WTC11 (cell line): Measurements from ENCODE around the gene TRPV5. TPM values are rescaled to one million over a fixed set of nuclear protein-coding genes. Genes with fewer than 3 reads are reported as not detected.

Experiments used
- ATAC-seq: fragments of 200-7000 bp; cut with Tn5 transposase; 2 replicates; pipeline ENCODE4 v1.10.0; 2021; ENCODE audit warnings: mild to moderate bottlenecking, moderate library complexity
- CTCF ChIA-PET: fragments of 300-600 bp; sonication (Branson Sonifier 250); formaldehyde crosslinking; loops from one replicate; lab custom pipeline; 2021; ENCODE audit warnings: antibody characterized with exemption; lab: Charles Lee
- POLR2A ChIA-PET: fragments of 350-600 bp; sonication (Branson Sonifier 250); formaldehyde crosslinking; loops from one replicate; lab custom pipeline; 2021; ENCODE audit warnings: antibody characterized with exemption; lab: Charles Lee
- DNase-seq: peaks from one replicate; pipeline ENCODE4 v3.0.0; 2021; ENCODE audit warnings: low spot score
- H3K27ac Mint-ChIP-seq: 2 replicates; pipeline ENCODE4 v1.8.0; 2021; ENCODE audit warnings: mixed read lengths
- H3K27me3 Mint-ChIP-seq: 2 replicates; pipeline ENCODE4 v1.8.0; 2021; ENCODE audit warnings: low read depth, mild to moderate bottlenecking, moderate library complexity, mixed read lengths
- H3K36me3 Mint-ChIP-seq: 2 replicates; pipeline ENCODE4 v1.8.0; 2021; ENCODE audit warnings: mixed read lengths
- H3K4me1 Mint-ChIP-seq: 2 replicates; pipeline ENCODE4 v1.8.0; 2022; ENCODE audit warnings: mixed read lengths
- H3K4me3 Mint-ChIP-seq: 2 replicates; pipeline ENCODE4 v1.8.0; 2021; ENCODE audit warnings: mild to moderate bottlenecking, moderate library complexity, mixed read lengths
- H3K9me3 Mint-ChIP-seq: 2 replicates; pipeline ENCODE4 v1.8.0; 2021; ENCODE audit warnings: mixed read lengths
- CREB1 ChIP-seq: sonication (generic); formaldehyde crosslinking; IDR thresholded peaks from 2 replicates; pipeline ENCODE4 v1.8.0; 2023; ENCODE audit warnings: mild to moderate bottlenecking, missing genetic modification reagents
- GRHL2 ChIP-seq: fragments of 250-450 bp; sonication (Bioruptor Pico); IDR thresholded peaks from 2 replicates; pipeline ENCODE4 v1.8.0; 2022; ENCODE audit warnings: mild to moderate bottlenecking, moderate library complexity; ENCODE audit not compliant: insufficient replicate concordance, severe bottlenecking
- JUN ChIP-seq: sonication (generic); formaldehyde crosslinking; IDR thresholded peaks from 2 replicates; pipeline ENCODE4 v1.8.0; 2023; ENCODE audit warnings: mild to moderate bottlenecking, missing genetic modification reagents
- MYBL2 ChIP-seq: sonication (generic); formaldehyde crosslinking; IDR thresholded peaks from 2 replicates; pipeline ENCODE4 v1.8.1; 2023; ENCODE audit warnings: mild to moderate bottlenecking, moderate library complexity, missing genetic modification reagents
- NR1H2 ChIP-seq: sonication (generic); formaldehyde crosslinking; IDR thresholded peaks from 2 replicates; pipeline ENCODE4 v1.9.0; 2021; ENCODE audit warnings: mild to moderate bottlenecking, moderate library complexity, missing genetic modification reagents
- NR2C2 ChIP-seq: sonication (generic); formaldehyde crosslinking; IDR thresholded peaks from 2 replicates; pipeline ENCODE4 v1.8.0; 2022; ENCODE audit warnings: mild to moderate bottlenecking, missing genetic modification reagents
- OVOL2 ChIP-seq: fragments of 250-450 bp; sonication (Bioruptor Pico); IDR thresholded peaks from 2 replicates; pipeline ENCODE4 v1.9.0; 2021; ENCODE audit warnings: mild to moderate bottlenecking, borderline replicate concordance
- PRRX2 ChIP-seq: fragments of 250-450 bp; sonication (Bioruptor Pico); IDR thresholded peaks from 2 replicates; pipeline ENCODE4 v1.8.0; 2021; ENCODE audit warnings: mild to moderate bottlenecking
- SMAD3 ChIP-seq: sonication (generic); formaldehyde crosslinking; IDR thresholded peaks from 2 replicates; pipeline ENCODE4 v1.8.0; 2022; ENCODE audit warnings: missing genetic modification reagents, mild to moderate bottlenecking, borderline replicate concordance
- SOX15 ChIP-seq: fragments of 250-450 bp; sonication (Bioruptor Pico); IDR thresholded peaks from 2 replicates; pipeline ENCODE4 v1.9.0; 2021; ENCODE audit warnings: mild to moderate bottlenecking
- SP1 ChIP-seq: sonication (generic); formaldehyde crosslinking; conservative IDR thresholded peaks from 2 replicates; pipeline ENCODE4 v1.8.1; 2022; ENCODE audit warnings: missing genetic modification reagents
- ZNF219 ChIP-seq: sonication (generic); formaldehyde crosslinking; IDR thresholded peaks from 2 replicates; pipeline ENCODE4 v1.8.0; 2023; ENCODE audit warnings: missing genetic modification reagents, mild to moderate bottlenecking, borderline replicate concordance
- total RNA-seq: library from RNA; stranded (reverse); gene quantifications from 3 replicates; pipeline ENCODE4 v1.2.3, GENCODE V29; 2021
- TF ChIP-seq, protein P1 (sequence below): sonication (generic); formaldehyde crosslinking; IDR thresholded peaks from 2 replicates; pipeline ENCODE4 v1.8.0; 2022; ENCODE audit warnings: mild to moderate bottlenecking, missing genetic modification reagents
- TF ChIP-seq, protein P2 (sequence below): sonication (generic); formaldehyde crosslinking; IDR thresholded peaks from 2 replicates; pipeline ENCODE4 v1.8.1; 2023; ENCODE audit warnings: mild to moderate bottlenecking, missing genetic modification reagents
- TF ChIP-seq, protein P3 (sequence below): fragments of 250-450 bp; sonication (Bioruptor Pico); IDR thresholded peaks from 2 replicates; pipeline ENCODE4 v1.9.0; 2021; ENCODE audit warnings: mild to moderate bottlenecking
- TF ChIP-seq, protein P4 (sequence below): fragments of 250-450 bp; sonication (Bioruptor Pico); IDR thresholded peaks from 2 replicates; pipeline ENCODE4 v2.1.2; 2022; ENCODE audit warnings: mild to moderate bottlenecking, moderate library complexity
- TF ChIP-seq, protein P5 (sequence below): fragments of 250-450 bp; sonication (Bioruptor Pico); IDR thresholded peaks from 2 replicates; pipeline ENCODE4 v1.9.0; 2021; ENCODE audit warnings: moderate library complexity, mild to moderate bottlenecking, inconsistent platforms, borderline replicate concordance
- TF ChIP-seq, protein P6 (sequence below): sonication (generic); formaldehyde crosslinking; IDR thresholded peaks from 2 replicates; pipeline ENCODE4 v1.8.0; 2023; ENCODE audit warnings: missing genetic modification reagents, mild to moderate bottlenecking, borderline replicate concordance
- TF ChIP-seq, protein P7 (sequence below): sonication (generic); formaldehyde crosslinking; IDR thresholded peaks from 2 replicates; pipeline ENCODE4 v1.8.1; 2022; ENCODE audit warnings: low read depth, mild to moderate bottlenecking, moderate library complexity, missing genetic modification reagents, borderline replicate concordance
- TF ChIP-seq, protein P8 (sequence below): fragments of 200-600 bp; IDR thresholded peaks from 2 replicates; pipeline ENCODE4 v1.8.0; 2022; ENCODE audit warnings: antibody characterized with exemption

The TRPV5 gene
- total RNA-seq, 1 experiment from 2014 or later, result not detected

DNA sequence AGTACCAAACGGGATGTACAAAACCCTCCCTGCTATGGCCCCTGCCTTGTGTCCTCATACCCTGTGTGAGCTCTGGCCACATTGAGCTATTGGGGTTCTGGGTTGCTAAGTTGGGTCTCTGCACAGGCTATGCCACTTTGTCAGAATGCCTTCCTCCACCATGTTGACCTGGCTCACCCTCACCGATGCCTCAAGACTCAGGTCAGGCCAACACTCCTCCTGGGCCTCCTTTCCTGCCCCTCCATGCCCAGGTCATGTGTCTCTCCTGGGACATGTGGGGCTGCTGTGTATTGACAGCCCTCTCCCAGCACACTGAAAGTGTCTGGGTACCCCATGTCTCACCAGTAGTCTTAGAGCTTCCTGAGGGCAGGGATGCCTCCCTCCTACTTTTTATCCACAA lies 14.6 kb downstream of the TRPV5 start:
- POLR2A ChIA-PET, result no interaction called here
- TF ChIP-seq NR1H2 (CRISPR knock-in tag), result no peak
- TF ChIP-seq CREB1 (CRISPR knock-in tag), result no peak
- Mint-ChIP-seq H3K27ac (no peak overlapping the region), H3K27me3 (peaks cover 3% of the 10 kb centered on the region; the same call in 1 of the 2 replicates), H3K36me3 (no peaks in the 10 kb centered on the region), H3K9me3 (no peaks in the 10 kb centered on the region), H3K4me1 (no peaks in the 10 kb centered on the region), H3K4me3 (no peak overlapping the region)
- CTCF ChIA-PET, result interaction anchor here (0.9 to 1.1 kb wide), 3 partner anchors 9 to 618 kb away, joined by 3 to 4 read pairs (median 3); no protein-coding TSS in a partner anchor
- ATAC-seq (no peak), DNase-seq (no peak)

DNA sequence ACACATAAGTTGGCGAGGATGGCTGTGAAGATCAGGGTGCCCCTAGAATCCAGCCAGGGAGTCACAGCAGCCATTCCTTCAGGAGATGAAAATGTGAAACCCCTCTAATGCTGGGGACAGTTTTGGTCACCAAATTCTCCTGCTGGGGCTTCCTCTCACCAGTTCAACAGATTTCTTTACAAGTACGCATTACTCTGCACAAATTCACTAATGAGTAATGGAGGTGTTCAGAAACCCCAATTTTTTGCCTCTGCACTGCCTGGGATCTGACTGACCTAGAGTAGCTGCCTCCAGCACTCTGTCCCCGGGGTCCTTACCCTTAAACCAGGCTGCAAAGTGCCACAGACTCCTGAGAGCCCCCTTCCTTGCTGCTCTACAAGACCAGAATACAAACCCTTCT lies 16.1 kb downstream of the TRPV5 start:
- Mint-ChIP-seq H3K4me3 (no peak overlapping the region), H3K27me3 (no peaks in the 10 kb centered on the region), H3K9me3 (no peaks in the 10 kb centered on the region; the same call in 1 of the 2 replicates), H3K36me3 (no peaks in the 10 kb centered on the region), H3K4me1 (no peaks in the 10 kb centered on the region), H3K27ac (no peak overlapping the region)
- TF ChIP-seq, protein P1, sequence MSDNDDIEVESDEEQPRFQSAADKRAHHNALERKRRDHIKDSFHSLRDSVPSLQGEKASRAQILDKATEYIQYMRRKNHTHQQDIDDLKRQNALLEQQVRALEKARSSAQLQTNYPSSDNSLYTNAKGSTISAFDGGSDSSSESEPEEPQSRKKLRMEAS (CRISPR knock-in tag), result no peak
- TF ChIP-seq, protein P2, sequence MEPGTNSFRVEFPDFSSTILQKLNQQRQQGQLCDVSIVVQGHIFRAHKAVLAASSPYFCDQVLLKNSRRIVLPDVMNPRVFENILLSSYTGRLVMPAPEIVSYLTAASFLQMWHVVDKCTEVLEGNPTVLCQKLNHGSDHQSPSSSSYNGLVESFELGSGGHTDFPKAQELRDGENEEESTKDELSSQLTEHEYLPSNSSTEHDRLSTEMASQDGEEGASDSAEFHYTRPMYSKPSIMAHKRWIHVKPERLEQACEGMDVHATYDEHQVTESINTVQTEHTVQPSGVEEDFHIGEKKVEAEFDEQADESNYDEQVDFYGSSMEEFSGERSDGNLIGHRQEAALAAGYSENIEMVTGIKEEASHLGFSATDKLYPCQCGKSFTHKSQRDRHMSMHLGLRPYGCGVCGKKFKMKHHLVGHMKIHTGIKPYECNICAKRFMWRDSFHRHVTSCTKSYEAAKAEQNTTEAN (CRISPR knock-in tag), result no peak
- TF ChIP-seq JUN (CRISPR knock-in tag), result no peak
- TF ChIP-seq SOX15 (CRISPR knock-in tag), result no peak
- no peak for TF ChIP-seq NR2C2 (CRISPR knock-in tag)
- TF ChIP-seq, protein P3, sequence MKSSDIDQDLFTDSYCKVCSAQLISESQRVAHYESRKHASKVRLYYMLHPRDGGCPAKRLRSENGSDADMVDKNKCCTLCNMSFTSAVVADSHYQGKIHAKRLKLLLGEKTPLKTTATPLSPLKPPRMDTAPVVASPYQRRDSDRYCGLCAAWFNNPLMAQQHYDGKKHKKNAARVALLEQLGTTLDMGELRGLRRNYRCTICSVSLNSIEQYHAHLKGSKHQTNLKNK (CRISPR knock-in tag), result no peak
- no peak for TF ChIP-seq MYBL2 (CRISPR knock-in tag)
- ATAC-seq (no peak), DNase-seq (no peak)
- CTCF ChIA-PET, result interaction anchor here (0.7 kb wide), 1 partner anchor 1597 kb away, joined by 3 read pairs; no protein-coding TSS in a partner anchor
- POLR2A ChIA-PET, result no interaction called here

DNA sequence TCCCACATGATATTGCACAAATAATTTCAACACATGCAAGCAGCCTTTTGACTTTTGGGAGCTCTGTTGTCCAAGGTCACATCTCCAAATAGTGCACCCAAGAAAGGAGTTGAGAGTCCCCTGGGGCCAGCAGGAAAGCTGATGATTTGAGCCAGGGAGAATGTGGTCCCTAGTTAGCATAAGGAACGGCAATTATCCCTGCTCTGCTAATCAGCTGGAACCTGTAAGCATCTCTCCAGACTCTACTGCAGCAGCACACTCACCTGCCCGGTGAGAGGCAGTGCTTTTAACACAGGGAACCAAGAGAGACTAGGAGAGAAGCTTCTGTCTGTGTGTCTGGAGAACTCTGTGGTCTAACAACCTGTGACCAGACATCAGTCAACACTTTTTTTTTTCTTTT lies 17.0 kb downstream of the TRPV5 start:
- no peaks in the 10 kb centered on the region for H3K27me3 Mint-ChIP-seq
- H3K4me3 Mint-ChIP-seq, result no peak overlapping the region
- no peaks in the 10 kb centered on the region; the same call in 1 of the 2 replicates for H3K9me3 Mint-ChIP-seq
- no peak for DNase-seq
- 0 out of 2 replicates have a peak, but pooled peaks cover 2% of the 10 kb centered on the region for H3K4me1 Mint-ChIP-seq
- ChIA-PET POLR2A (interaction anchor here (0.7 kb wide), 1 partner anchor 47 kb away, joined by 4 read pairs; no protein-coding TSS in a partner anchor), CTCF (interaction anchor here (0.7 to 1.9 kb wide), 7 partner anchors 9 to 1596 kb away, joined by 3 to 9 read pairs (median 3); no protein-coding TSS in a partner anchor)
- no peak overlapping the region for H3K27ac Mint-ChIP-seq
- no peaks in the 10 kb centered on the region for H3K36me3 Mint-ChIP-seq
- ATAC-seq, result no peak
- TF ChIP-seq, protein P4, sequence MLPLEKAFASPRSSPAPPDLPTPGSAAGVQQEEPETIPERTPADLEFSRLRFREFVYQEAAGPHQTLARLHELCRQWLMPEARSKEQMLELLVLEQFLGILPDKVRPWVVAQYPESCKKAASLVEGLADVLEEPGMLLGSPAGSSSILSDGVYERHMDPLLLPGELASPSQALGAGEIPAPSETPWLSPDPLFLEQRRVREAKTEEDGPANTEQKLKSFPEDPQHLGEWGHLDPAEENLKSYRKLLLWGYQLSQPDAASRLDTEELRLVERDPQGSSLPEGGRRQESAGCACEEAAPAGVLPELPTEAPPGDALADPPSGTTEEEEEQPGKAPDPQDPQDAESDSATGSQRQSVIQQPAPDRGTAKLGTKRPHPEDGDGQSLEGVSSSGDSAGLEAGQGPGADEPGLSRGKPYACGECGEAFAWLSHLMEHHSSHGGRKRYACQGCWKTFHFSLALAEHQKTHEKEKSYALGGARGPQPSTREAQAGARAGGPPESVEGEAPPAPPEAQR (CRISPR knock-in tag), result no peak
- no peak for TF ChIP-seq ZNF219 (CRISPR knock-in tag)
- no peak for TF ChIP-seq OVOL2
- TF ChIP-seq, protein P5, sequence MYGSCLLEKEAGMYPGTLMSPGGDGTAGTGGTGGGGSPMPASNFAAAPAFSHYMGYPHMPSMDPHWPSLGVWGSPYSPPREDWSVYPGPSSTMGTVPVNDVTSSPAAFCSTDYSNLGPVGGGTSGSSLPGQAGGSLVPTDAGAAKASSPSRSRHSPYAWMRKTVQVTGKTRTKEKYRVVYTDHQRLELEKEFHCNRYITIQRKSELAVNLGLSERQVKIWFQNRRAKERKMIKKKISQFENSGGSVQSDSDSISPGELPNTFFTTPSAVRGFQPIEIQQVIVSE (CRISPR knock-in tag), result no peak
- TF ChIP-seq CREB1 (CRISPR knock-in tag), result no peak
- TF ChIP-seq, protein P6, sequence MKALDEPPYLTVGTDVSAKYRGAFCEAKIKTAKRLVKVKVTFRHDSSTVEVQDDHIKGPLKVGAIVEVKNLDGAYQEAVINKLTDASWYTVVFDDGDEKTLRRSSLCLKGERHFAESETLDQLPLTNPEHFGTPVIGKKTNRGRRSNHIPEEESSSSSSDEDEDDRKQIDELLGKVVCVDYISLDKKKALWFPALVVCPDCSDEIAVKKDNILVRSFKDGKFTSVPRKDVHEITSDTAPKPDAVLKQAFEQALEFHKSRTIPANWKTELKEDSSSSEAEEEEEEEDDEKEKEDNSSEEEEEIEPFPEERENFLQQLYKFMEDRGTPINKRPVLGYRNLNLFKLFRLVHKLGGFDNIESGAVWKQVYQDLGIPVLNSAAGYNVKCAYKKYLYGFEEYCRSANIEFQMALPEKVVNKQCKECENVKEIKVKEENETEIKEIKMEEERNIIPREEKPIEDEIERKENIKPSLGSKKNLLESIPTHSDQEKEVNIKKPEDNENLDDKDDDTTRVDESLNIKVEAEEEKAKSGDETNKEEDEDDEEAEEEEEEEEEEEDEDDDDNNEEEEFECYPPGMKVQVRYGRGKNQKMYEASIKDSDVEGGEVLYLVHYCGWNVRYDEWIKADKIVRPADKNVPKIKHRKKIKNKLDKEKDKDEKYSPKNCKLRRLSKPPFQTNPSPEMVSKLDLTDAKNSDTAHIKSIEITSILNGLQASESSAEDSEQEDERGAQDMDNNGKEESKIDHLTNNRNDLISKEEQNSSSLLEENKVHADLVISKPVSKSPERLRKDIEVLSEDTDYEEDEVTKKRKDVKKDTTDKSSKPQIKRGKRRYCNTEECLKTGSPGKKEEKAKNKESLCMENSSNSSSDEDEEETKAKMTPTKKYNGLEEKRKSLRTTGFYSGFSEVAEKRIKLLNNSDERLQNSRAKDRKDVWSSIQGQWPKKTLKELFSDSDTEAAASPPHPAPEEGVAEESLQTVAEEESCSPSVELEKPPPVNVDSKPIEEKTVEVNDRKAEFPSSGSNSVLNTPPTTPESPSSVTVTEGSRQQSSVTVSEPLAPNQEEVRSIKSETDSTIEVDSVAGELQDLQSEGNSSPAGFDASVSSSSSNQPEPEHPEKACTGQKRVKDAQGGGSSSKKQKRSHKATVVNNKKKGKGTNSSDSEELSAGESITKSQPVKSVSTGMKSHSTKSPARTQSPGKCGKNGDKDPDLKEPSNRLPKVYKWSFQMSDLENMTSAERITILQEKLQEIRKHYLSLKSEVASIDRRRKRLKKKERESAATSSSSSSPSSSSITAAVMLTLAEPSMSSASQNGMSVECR (CRISPR knock-in tag), result no peak
- no peak for TF ChIP-seq SMAD3
- TF ChIP-seq GRHL2, result no peak
- TF ChIP-seq SP1 (CRISPR knock-in tag), result no peak
- TF ChIP-seq, protein P7, sequence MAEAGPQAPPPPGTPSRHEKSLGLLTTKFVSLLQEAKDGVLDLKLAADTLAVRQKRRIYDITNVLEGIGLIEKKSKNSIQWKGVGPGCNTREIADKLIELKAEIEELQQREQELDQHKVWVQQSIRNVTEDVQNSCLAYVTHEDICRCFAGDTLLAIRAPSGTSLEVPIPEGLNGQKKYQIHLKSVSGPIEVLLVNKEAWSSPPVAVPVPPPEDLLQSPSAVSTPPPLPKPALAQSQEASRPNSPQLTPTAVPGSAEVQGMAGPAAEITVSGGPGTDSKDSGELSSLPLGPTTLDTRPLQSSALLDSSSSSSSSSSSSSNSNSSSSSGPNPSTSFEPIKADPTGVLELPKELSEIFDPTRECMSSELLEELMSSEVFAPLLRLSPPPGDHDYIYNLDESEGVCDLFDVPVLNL (CRISPR knock-in tag), result no peak
- no peak for TF ChIP-seq PRRX2 (CRISPR knock-in tag)
- TF ChIP-seq, protein P8, sequence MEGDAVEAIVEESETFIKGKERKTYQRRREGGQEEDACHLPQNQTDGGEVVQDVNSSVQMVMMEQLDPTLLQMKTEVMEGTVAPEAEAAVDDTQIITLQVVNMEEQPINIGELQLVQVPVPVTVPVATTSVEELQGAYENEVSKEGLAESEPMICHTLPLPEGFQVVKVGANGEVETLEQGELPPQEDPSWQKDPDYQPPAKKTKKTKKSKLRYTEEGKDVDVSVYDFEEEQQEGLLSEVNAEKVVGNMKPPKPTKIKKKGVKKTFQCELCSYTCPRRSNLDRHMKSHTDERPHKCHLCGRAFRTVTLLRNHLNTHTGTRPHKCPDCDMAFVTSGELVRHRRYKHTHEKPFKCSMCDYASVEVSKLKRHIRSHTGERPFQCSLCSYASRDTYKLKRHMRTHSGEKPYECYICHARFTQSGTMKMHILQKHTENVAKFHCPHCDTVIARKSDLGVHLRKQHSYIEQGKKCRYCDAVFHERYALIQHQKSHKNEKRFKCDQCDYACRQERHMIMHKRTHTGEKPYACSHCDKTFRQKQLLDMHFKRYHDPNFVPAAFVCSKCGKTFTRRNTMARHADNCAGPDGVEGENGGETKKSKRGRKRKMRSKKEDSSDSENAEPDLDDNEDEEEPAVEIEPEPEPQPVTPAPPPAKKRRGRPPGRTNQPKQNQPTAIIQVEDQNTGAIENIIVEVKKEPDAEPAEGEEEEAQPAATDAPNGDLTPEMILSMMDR, result no peak
